Stimulated activated CD4-positive, alpha-beta T cell treated with anti-CD3 and anti-CD28 coated beads, Interleukin-2, amount 100 ng/mL, for 48 hours (primary cell): Measurements from ENCODE around the gene RAD54L.
"Not testable (repeated sequence)": the region's sequence is repeated elsewhere in the genome, so short reads cannot be mapped to it uniquely, and the experiment has no call there.

Source experiments
- DNase-seq, 2 donors: peaks; one replicate each; pipeline ENCODE4 v3.0.0-alpha.2; 2020

Gene RAD54L

GRCh38 chr1:46288485-46289133 is 41.0 kb downstream of the RAD54L start:
- no peak for DNase-seq

DNA sequence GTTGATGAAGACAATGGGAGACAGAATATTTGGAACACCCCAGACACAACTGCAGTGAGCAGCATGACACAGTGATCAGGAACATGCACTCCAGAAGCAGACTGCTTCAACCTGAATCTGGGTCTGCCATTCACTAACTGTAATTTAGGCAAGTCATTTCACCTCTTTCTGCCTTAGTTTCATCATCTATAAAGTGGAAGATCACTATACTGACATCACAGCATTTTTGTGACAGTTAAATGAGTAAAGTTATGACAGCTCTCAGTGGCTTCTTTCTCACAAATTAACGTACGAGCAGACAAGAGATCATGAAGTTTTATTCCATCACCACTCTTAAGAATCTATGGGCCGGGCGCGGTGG is 41.6 kb downstream of the RAD54L start:
- no peak for DNase-seq

GRCh38 chr1:46289976-46290375 is 42.4 kb downstream of the RAD54L start:
- no peak for DNase-seq

DNA sequence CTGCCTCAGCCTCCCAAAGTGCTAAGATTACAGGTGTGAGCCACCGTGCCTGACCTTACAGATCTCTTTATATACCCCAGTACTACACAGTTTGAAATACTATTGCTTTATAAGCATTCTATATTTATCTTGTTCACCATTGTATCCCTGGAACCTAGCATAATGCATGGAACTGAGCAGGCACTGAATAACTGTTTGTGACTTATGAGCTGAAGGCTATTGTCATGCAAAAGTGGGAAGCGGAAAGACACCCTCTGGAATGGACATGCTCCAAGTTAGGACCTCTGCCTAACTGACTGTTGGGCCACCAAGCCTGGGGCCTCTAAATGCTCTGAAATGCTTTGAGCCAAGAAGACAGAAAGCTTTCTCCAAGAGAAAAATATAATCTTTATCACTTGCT is 47.7 kb downstream of the RAD54L start:
- DNase-seq, result no peak

DNA sequence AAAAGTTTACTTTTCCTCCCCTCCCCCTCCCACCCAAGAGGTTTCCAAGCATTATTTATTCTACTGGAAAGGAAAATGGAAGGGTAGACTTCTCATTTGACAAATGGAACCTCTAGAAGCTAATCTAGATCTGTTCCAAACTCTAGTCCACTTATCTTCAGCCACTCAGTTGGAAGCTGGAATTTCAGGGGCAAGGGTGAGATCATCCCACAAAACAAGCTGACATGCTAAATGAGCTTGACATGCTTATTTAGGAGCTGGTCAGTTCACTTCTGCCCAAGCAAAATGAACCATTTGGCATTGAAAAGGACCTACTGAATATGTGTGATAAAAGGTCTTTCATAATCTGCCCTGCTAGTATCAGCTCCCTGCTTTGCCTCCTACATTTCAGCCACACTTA is 50.8 kb downstream of the RAD54L start:
- DNase-seq, result no peak

DNA sequence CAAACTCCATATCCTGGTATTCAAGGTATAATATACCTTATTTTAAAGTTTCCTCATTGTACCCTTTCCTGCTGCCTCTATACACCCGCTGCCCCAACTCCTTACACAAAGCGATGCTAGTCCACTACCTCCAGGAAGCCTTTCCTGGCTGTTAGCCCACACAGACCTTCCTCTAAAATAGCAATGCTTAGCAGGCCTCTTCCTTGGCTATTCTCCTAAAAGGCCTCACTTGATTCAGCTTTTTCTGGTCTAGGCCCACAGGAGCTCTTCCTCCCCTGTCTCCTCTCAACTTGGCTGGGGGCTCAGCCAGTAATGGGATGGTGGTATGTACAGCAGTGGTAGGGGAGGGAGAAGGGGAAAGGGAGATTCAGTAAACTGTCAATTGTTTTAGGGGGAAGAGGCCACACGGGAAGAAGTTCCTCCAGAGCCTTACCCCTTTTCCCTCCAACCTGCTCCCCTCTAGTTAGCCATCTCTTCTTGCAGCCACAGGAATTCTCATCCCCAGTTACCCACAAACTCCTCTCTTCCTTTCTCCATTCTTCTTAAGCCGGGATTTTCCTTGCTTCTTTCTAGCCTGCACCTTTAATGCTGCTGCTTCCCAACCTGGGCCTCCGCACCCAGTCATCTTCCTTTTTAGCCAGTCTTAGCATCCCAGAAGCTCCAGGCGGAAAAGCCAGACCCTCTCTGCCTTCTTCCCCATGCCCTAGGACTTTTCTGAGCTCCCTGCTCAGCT is 53.3 kb downstream of the RAD54L start:
- DNase-seq, result no peak

DNA sequence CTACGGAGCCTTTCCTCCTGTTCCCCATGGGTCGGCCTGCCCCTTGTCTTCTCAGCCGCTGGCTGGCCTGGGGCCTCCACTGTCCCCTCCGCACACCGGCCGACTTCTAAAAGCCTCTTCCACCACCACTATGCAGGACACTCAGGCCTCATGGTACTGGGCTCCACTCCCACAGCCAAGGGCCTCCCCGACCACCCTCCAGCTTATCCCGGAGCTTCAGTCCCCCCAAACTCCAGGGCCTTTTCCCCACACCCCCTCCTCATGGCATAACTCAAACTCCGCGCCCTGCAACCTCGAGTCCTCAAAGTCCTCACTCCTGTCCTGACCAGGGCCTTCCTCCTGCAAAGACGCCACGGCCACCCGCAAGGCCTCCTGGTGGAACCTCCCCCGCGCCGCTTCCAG is 53.8 kb downstream of the RAD54L start:
- no peak for DNase-seq

DNA sequence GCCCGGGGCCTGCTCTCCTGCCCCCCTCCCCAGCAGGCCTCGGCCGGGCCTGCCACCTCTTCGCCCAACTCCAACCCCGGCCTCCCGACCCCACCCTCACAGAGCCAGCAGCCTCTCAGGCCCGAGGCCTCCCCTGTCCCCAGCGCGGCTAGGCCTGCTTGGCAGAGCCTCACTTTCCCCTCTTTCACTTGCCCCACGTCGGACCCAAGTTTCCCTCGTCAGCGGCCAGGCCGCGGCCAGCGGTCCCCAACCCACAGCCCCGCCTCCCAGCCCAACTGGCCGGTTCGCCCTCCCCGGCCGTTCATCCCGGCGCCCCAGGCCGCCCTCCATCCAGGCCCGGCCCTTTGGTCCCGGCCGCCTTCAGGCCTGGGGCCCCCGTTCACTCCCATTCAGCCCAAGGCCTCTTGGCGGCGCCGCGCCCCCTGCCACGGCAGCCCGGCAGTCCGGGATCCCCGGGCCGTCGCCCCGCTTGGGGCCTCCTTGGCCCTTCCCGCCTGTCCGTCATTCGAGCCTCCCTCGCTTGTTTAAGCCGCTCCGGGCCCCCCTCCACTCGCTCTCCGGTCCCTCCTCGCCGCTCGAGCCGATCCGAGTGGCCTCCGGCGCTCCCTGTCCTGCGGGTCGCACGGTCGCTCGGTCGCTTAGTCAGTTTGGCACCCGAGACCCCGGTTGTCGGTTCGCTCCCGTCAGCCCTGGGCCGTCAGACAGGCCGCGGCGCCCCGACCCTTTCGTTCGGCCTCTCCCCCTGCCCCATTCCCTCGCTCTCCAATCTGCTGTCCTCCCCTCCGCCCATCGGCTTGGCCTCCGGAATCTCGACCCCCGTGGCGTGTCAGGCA is 54.5 kb downstream of the RAD54L start:
- DNase-seq, result peak; percentile 41 to 46

DNA sequence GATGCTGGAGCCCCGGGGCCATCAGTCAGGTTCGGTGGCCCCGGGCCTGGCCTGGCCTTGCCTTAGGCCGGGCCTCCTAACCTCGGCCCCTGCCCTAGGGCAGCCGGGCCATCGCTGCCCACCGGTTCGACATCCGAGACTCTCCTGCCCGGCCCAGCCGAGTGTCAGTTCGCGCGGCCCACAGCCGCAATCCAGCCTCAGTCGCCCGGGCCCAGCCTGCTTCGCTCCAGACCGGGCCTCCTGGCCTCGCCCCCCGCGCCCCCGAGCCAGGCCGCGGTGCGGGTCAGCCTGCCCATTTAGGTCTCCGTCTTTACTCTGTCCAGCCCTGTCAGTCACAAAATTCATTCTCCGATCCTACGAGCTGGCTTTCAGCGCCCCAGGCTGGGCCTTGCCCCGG is 55.1 kb downstream of the RAD54L start:
- DNase-seq, result no peak

DNA sequence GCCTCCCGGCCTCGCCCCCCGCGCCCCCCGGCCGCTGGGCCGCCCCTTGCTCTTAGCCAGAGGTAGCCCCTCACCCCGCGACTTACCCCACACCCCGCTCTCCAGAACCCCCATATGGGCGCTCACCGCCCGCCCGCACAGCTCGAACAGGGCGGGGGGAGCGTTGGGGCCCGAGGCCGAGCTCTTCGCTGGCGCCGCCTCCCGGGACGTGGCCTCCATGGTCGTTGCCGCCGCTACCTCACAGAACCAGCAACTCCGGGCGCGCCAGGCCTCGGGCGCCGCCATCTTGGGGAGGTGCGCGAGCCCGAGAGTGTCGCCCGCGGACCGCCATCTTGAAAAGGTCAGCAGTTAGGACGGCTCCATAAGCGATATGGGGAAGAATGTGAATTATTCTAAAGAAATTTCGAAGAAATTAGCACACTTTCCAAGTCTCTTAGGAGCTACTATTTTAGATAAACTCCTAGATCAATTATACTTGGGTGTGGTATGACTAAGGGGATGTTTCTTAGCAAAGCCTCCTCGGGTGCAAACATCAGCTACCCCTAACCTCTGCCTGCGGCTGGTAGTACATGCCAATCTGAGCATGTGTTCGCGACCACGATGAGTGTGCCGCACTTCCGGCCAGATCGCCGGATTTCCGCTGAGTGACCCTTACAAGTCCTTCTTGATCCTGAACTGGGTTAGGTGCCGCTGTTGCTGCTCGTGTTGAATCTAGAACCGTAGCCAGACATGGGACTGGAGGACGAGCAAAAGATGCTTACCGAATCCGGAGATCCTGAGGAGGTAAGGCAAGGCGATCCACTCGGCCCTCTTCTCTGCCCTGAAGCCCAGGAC is 55.7 kb downstream of the RAD54L start, which contains the start of the genes LRRC41 and UQCRH:
Gene LRRC41, minus strand, starts transcription at position 579 of the 834 bp plus-strand sequence. Its CDS starts 294 bp downstream, at position 285.
Gene UQCRH, plus strand, starts transcription at position 661 of the 834 bp plus-strand sequence. Its CDS starts 69 bp downstream, at position 730.
- peak; percentile 89 to 90 for DNase-seq

GRCh38 chr1:46303872-46304326 is 56.3 kb downstream of the RAD54L start:
- DNase-seq, result no peak

DNA sequence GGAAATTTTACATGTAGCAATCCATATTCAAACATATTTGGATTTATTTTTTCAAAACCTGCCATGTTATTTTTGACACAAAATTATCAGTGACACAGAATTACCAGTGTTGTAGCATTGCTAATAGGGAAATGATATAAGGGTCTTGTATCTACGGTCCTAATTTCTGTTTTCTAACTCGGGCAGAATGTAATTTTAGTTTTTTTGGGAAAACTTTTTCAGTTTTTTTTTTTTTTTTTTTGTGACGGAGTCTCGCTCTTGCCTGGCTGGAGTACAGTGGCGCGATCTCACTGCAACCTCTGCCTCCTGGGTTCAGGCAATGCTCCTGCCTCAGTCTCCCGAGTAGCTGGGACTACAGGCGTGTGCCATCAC is 58.6 kb downstream of the RAD54L start:
- DNase-seq, result no peak

DNA sequence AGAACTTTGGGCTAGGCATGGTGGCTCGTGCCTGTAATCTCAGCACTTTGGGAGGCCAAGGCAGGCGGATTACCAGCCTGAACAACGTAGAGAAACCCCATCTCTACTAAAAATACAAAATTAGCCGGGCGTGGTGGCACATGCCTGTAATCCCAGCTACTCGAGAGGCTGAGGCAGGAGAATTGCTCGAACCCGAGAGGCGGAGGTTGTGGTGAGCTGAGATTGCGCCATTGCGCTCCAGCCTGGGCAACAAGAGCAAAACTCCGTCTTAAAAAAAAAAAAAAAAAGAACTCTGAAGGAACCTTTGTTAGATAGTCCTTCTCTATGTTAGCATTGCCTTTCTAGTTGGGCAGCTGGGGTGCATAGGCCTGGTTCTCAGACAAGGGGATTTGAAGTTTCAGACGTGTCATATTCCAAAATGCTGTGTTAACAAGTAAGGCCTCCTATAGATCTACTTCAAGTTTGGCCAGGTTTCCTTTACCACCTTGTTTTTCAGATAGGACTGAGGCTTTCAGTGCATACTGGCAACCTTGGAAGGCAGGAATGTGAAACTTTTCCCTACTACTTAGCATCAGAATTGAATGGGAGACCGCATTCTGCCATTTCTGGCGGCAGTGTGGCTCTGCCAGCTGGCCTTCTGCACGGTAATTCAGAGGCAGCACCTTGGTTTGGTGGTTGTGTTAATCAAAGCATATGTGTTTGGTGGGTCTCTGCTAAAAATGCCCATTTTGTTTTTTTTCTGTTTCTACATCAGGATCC is 62.0 kb downstream of the RAD54L start:
- DNase-seq, result no peak

GRCh38 chr1:46310321-46310720 is 62.8 kb downstream of the RAD54L start:
- DNase-seq, result no peak

GRCh38 chr1:46315669-46316403 is 68.3 kb downstream of the RAD54L start:
- DNase-seq, result no peak

GRCh38 chr1:46317323-46317722 is 69.8 kb downstream of the RAD54L start:
- DNase-seq, result no peak

DNA sequence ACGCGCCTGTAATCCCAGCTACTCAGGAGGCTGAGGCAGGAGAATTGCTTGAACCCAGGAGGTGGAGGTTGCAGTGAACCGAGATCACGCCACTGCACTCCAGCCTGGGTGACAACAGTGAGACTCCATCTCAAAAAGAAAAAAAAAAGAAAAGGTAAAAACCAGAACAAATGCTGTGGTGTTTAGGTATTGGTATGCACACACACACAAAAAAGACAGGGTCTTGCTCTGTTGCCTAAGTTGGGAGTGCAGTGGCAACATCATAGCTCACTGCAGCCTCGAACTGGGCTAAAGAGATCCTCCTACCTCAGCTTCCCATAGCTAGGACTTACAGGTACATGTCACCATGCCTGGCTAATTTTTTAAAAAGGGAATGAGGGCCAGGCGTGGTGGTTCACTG is 71.7 kb downstream of the RAD54L start:
- not testable (repeated sequence) for DNase-seq

GRCh38 chr1:46319960-46320914 is 72.7 kb downstream of the RAD54L start:
- DNase-seq, result not testable (repeated sequence)

DNA sequence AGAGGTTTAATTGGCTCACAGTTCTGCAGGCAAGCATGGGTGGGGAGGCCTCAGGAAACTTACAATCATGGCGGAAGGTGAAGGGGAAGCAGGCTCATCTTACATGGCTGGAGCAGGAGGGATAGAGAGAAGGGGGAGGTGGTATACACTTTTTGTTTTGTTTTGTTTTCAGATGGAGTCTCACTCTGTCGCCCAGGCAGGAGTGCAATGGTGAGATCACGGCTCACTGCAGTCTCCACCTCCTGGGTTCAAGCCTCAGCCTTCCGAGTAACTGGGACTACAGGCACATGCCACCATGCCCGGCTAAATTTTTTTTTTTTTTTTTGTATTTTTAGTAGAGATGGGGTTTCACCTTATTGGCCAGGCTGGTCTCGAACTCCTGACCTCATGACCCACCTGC is 74.6 kb downstream of the RAD54L start:
- DNase-seq, result not testable (repeated sequence)
